NCI-H345 (cell line): ENCODE data around the gene GHRH.
A peak's percentile ranks its signal among the peaks of the same experiment; 100 is the strongest.

Source experiments
- DNase-seq: peaks from one replicate; lab custom pipeline; 2025; lab: John Stamatoyannopoulos, UW

The GHRH gene, protein sequence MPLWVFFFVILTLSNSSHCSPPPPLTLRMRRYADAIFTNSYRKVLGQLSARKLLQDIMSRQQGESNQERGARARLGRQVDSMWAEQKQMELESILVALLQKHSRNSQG

DNA sequence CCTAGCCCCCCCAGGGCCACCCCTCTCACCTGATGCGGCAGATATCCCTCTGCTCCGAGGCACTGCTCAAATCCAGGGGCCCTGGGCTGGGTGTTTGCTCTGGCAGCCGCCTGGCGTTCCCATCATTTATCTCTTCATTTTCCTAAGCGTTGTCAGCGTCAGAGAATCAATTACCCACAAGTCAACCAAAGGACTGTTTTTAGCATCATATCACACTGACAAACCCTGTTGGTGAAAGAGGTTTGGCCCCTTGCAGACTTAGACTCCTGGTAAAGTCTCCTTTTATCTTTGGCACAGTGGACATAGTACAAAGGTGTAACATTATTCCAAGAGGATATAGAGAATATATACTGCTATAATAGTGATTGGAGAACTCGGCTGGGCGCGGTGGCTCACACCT lies at the start of gene GHRH:
TSS of gene GHRH (minus strand) at position 101 of the 400 bp plus-strand sequence. CDS start 4,925 bp downstream, outside the sequence.
- DNase-seq = peak; percentile 17

DNA sequence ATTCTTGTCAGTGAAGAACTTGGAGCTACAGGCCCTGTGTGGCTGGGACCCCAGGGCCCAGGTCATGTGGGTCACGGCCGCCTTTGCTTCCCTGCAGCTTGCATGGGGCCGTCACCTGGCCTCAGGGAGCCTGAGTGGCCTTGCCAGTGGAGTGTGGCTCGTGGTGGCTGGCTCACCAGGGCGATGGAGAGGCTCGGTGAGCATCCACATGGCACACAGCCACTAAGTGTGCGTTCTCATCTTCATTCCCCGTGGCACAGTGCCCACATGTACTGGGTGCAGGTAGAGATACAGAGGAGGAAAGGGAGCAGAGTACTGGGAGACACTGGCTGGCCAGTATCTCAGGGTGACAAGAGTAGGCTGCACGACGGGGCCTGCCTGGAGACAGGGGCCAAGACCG lies 49.3 kb upstream of the GHRH start:
- DNase-seq = no peak

DNA sequence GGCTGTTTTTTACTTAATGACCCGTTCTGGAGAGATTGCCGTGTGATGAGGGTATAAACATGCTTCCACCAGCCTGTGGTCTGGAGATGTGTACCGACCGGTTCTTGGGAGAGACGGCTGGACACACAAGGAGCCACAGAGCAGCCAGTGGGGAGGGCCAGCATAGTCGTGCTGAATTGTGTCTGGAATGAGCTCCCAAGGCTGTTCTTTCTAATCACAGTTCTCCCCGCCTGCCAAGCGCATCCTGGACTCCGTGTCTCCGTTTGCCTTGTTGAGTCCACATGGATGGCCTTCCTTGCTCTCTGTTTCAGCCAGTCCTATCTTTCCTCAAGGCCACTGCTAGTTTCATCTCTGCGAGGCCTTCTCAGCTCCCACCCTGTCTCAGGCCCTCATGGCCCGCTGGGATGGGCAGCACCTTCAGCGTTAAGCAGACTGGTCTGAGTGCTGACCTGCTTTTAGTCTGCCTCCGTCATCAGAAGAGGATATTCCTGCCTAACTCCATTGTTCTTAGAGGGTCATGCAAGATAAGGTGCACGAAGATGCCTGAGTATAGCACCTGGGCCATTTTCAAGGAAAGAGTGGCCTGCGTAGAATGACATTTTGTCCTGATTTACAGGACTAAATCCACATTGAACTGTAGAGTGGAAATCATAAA lies 48.4 kb upstream of the GHRH start:
- DNase-seq = no peak

DNA sequence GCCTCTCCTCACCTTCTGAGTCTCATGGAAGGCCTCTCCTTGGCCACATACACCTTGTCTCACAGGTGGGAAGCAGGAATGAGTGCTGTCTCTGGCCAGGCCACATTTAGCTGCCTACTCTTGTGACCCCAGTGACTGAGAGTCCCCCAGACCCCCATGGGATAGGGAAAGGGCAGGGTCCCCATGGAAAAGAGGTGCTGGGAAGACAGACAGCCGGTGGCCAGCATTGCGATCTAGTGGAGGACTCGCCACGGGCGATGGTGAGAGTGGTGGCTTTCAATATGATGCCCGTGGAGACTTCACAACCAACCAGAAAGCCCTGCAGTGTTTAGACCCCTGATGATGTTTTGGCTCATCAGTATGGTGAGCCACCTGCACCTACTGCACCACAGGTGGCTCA lies 47.7 kb upstream of the GHRH start:
- no peak for DNase-seq

DNA sequence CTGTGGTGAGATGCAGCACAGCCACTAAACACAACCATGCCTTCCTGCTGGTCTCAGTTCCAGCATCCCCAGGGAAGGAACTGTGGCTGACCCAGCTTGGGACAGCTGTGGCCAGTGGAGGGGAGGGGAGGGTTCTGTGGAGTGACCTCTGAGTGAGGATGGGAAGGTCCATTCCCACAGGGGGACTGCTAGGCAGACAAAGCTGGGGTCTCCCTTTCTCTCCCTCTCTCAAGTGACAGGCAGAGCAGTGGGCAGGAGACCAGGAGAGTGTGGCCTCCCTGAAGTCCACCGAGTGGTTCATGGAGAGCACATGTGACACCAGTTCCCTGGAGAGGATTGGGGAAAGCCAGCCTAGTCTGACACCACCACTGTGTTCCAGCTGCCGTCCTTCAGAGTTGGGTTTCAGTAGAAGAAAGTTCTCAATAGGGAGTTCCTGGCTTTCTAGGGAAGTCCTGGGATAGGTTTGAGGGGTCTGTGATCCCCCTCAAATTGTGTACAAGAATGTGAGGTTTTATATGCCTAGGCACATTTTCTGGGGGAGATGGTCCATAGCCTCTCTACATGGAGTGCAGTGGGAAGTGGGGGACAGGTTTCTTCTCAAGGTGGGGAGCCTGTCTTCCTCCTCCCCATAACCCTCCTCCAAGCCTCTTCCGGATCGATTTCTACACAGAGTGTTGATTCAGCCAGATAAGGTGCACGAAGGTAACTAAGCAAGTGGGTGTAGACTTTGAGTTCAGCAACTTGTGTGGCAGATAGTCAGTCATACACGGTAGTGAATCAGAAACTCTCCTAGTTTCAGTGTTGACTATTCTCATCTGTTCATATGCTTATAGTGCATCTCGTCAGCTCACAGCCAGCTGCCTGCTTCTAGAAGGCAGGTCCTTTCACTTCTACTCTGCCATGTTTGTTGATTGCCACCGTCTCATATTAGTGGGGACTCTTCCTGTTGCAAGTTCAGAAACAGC lies 46.8 kb upstream of the GHRH start:
- no peak for DNase-seq

DNA sequence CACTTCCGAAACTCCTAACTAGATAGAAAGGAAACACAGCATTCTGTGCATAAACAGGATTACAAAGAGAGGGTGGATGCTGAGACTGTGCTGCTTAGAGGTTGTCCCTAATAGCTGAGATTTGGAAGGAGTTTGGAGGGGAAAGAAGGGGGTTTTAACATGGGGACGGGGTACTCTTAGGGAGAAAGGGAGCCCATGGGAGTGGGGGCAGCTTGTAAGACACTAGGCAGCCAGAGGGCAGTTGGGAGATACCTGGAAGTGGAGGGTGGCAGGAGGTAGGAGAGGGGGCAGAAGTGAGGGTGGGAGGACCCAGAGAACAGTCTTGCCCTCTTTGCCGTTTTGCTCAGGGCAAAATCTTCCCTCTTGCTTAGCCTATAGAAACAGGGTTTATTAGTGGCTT lies 44.2 kb upstream of the GHRH start:
- no peak for DNase-seq

DNA sequence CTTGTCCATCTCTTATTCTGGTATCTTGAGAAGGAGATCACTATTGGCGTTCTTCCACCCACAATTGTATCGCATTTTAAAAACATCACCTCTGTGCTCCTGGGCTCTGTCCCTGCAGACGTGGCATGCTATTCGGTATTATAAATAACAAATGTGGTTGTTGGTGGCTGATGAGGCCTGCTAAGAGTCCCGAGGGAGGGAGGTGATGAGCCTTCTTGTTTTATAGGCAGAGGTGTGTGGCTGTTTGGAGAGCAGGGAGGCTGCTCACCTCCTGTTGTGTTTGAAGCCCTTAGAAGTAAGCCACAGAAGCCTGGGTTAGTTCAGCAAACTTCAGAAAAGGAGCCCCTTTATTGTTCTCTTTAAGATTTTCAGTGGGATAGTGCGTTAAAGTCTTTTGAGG lies 43.5 kb upstream of the GHRH start:
- no peak for DNase-seq

DNA sequence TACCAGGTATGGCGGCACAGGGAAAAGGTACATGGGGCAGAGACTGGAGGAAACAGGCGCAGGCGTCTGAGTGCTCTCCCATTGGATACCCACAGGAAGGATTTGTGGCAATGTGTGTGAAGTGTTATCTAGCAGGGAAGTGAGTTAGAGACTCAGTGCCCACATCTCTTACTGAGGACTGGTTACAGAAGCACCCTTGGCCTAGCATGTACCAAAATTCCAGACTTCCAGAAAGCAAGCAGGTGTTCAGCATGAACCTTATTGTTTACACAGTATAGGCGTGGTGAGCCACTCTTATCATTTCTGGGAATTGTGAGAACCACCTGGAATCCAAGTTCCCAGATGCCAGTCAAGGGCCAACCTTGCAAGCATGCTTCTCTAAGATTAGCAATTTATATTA lies 42.0 kb upstream of the GHRH start:
- DNase-seq = peak; percentile 36

DNA sequence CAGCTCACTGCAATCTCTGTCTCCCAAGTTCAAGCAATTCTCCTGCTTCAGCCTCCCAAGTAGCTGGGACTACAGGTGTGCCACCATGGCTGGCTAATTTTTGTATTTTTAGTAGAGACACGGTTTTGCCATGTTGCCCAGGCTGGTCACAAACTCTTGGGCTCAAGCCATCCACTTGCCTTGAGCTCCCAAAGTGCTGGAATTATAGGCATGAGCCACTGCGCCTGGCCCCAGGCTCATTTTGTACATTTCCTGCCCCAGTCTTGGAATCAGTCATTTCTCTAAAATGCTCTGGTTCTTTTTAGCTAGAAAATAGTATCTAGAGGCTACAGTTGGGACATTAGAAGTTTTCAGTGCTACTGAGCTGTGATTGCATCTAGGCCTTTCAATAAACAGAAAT lies 41.4 kb upstream of the GHRH start:
- DNase-seq = no peak

DNA sequence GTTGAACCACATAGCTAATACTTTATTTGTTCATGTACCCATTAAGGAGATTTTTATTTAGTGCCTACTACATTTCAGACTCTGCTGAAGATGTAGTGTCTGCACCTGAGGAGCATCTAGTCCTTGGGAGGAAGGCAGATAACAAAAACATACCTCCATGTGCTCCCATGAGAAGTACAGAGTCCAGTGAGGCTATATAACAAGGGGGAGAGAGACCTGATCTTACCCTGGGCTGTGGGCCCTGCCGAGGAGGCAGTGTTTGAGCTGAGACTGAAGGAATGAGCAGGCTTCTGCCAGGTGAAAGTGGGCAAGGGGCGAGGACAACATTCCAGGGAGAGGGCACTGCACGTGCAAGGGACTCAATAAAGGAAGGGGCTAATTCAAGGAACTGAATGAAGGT lies 39.9 kb upstream of the GHRH start:
- no peak for DNase-seq

DNA sequence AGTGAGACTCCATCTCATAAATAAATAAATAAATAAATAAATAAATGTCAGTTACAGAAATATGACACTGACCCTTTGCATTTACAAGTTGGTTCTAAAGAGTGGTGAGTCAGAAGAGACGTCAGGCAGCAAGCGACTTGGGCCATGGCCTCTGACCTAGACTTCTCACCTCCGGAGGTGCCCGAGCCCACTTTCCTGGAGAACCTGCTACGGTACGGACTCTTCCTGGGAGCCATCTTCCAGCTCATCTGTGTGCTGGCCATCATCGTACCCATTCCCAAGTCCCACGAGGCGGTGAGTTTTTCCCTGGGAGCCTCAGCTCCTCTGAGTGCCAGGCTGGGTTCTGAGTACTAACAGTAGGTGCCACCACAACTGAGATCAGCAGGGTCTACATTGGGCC lies 39.5 kb upstream of the GHRH start:
- DNase-seq = no peak

DNA sequence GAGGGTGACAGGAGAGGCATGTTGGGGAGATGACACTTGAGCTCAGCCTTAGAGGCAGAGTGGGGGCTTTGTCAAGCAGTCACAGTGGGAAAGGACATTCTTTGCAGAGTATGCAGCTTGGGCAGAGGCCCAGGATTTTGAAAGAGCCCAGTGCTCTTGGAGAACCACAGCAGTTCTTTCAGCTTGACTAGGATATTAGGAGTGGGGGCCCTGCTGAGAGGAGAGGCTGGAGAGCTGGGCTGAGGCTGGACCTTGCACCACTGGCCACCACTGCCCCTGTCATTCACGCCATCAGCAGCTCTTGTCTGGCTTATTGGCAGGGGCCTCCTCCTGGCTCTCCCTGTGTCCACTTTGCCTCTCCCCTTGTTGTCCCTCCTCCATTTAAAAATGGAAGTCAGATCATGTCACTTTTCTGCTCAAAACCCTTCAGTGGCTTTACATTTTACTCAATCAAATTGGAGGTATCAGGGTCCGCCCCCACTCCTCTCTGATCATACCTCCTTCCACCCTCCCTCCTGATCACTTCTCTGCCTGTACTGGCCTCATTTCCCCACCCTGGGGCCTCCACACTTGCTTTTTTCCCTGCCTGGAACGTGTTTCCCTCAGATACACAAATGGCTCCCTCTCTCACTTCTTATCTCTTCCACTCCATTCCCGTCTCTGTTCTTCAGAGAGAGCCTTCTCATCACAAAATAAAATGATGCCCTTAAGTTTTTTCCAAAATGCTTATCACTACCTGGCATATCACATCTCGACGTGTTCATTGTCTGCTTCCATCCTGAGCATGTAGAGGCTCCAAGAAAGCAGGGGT lies 38.3 kb upstream of the GHRH start:
- DNase-seq = no peak

DNA sequence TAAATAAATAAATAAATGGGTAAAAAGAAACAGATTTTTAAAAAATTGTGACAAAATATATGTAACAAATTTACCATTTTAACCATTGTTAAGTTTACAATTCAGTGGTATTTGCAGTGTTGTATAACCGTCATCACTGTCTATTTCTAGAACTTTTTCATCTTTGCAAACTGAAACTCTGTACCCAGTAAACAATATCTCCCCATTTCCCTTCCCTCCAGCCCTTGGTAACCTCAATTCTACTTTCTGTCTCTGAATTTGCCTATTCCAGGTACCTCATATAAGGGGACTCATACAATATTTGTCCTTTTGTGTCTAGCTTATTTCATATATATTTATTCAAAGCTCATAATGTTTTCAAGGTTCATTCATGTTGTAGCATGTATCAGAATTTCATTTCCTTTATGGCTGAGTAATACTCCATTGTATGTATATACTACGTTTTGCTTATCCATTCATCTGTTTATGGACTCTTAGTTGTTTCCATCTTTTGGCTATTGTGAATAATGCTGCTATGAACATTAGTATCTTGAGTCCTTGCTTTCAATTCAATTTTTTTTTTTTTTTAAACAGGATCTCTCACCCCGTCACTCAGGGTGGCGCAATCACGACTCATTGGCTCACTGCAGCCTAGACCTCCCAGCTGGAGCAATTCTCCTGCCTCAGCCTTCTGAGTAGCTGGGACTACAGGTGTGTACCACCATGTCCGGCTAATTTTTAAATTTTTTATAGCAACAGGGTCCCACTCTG lies 36.8 kb upstream of the GHRH start:
- no peak for DNase-seq

DNA sequence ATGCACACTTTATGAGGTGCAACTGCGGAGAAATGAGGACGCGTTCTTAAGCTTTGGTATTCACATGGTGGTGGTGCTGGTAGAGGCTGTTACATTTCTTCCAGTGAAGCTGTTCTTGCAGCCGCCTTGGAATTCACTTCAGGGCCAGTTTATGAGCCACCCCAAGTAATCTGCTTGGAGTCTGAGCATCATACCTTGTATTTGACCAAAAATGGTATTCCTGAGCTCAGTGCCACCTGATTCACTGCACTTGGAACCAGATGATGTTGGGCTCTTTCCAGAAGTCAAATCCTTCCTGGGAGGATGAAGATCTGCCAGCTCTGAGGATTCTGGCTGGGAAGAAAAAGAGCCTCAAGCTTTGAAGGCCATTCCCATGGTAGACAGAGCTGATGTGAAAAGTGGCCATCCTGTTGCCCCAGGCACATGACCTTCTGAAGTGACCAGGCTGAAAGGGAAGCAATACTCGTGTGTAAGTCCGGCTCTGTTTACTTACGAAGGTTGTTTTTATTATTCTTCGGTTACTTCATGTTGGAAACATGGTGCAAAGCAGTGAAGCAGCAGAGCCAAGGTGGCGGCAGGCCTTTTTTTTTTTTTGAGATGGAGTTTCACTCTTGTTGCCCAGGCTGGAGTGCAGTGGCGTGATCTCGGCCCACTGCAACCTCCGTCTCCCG lies 35.6 kb upstream of the GHRH start:
- DNase-seq = no peak

DNA sequence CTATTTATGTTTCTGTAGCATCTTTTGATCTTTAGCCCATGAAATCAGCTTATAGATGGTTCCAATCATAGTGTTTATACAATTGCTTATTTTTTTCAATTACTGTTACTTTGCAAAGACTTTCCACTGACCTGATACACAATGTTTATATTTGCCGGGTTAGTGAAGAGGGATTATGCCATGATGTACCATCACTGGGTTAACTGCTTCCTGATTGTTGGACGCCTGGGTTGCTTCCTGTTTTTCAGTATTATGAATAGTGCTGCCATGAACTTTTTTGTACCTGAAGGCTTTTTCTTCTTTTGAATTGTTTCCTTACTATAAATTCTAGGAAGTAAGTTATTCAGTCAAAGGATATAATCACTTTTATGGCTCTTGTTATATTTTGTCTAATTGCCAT lies 34.8 kb upstream of the GHRH start:
- no peak for DNase-seq

DNA sequence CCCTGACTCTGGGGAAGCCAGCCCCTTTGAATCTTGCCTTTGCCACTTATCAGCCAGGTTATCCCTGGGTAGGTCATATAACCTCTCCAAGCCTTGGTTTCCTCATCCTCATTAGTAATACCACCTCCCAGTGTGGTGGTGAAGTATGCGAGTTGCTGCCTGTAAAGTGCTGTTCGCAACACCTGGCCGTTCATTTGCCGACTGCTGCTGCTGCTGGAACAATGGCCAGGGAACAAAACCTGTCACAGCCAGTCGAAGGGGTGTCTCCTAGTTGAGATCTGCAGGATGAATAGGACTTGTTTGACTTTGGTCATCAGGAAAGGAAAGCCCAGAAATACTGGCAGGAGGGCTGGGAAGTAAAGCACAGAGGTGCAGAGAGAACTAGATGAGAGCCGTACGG lies 34.0 kb upstream of the GHRH start:
- peak; percentile 98 for DNase-seq

DNA sequence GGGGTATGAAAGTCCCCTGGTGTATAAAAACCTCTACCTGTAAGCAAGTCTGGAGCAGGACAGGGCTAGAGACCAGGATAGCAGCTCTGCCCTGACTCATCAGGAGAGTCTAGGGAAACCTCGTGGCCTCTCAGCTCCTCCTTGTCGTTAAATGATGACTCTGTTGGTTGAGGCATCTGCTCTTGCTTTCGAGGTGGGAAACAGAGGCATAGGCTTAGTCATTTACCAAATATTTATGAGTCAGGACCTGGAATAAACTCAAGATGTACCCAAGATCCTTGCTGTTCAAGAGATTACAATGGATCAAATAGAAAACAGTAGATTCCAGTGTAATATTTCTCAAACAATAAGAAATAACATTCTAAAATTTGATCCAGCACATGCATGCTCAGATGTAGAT lies 33.4 kb upstream of the GHRH start:
- DNase-seq = no peak

DNA sequence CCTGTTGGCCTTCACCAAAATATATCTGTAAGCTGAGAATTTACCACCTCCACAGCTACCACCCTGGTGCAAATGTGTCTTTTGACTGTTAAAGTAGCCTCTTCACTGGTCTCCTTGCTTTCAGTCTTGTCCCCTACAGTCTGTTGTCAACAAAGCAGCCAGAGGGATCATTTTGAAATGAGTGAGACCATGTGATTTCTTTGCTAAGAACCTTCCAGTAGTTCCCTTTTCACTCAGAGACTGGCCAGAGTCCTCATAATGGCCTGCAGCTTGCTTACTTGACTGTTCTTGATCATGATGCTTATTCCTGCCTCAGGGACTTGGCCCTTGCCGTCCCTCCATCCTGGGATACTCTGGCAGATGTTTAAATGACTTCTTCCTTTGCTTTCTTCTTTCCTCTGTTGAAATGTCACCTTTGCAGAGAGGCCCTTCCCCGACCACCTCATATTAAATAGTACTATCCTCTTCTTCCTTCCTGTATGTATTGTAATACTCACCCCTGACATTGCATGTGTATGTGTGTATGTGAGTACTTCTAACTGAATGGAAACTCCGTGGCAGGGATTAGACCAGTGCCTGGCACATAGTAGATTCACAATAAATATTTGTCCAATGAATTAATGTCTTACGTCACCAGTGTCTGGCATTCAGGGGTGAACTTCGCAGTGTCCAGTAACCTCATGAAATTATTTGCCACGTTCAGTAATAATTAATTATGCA lies 32.8 kb upstream of the GHRH start:
- no peak for DNase-seq

DNA sequence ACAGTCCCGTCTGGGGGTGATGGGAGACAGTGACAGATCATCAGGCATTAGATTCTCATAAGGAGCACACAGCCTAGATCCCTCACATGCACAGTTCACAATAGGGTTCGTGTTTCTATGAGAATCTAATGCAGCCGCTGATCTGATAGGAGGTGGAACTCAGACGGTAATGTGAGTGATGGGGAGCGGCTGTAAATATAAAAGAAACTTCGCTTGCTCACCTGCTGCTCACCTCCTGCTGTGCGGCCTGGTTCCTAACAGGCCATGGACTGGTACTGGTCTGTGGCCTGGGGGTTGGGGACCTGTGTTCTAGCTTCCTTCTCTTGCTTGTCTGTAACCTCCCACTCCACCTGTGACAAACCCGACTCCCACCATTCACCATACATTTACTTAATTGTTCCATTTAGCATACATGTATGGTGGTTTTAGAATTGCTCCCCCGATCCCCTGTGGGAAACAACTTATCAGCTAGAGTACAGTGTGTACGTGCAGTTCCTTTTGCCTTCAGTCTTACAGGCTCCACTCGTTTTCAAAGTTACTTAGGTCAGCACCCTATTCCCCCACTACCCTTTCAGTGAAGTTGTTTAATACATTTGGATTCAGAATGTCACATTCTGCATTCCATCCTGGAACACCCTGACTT lies 31.8 kb upstream of the GHRH start:
- DNase-seq = no peak

DNA sequence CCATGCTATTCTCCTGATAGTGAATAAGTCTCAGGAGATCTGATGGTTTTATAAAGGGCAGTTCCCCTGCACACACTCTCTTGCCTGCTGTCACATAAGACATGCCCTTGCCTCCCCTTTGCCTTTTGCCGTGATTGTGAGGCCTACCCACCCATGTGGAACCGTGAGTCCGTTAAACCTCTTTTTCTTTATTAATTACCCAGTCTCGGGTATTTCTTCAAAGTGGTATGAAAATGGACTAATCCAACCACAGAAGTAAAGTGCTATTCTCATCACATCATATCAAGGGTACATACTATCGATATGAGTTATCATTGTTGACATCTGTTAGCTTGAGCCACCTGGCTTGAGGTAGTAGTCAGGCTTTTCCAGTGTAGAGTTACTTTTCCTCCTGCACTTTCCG lies 30.1 kb upstream of the GHRH start:
- no peak for DNase-seq
